Measurements from ENCODE around the gene OSBPL5.

DNA sequence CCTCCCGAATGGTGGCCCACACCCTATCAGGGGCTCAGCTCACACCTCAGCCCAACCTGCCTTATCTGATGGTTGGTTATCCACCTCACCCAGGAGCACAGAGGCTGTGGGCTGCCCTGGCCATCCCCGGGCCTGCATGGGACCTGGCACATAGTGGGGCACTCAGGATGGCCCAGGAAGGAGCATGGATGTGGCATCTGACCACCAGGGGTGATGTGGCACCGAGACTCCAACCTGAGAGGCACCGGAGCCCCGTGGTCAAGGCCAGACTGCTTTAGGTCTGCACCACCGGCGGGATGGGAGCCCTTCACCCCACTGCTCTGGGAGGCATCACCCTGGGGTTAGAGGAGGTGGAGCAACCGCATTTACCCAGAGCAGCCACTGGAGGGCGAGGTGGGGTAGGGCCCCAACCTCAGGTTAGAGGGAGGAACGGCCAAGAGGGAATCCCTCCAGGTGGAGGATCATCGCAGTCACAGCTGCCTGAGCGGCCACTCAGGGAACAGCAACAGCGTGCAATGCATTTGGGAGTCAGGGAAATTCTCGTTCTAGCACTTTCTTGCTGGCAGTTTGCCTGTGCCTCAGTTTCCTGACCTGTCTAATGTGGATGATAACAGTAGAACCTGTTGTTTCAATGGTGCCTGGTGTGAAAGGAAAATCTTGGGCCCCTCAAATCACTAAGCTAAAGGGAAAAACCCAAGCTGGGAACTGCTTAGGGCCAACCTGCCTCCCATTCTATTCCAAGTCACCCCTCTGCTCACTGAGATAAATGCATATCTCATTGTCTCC is 55.0 kb downstream of the OSBPL5 start:
- no peak for TF ChIP-seq EP300 (IDR thresholded peaks at IDR 0.05; ENCODE audit: borderline replicate concordance)
- TF ChIP-seq CREB1 (IDR thresholded peaks at IDR 0.05; ENCODE audit: low read depth) = no peak
- TF ChIP-seq YY1 (IDR thresholded peaks at IDR 0.05; ENCODE audit: low read depth) = no peak

Data from Ishikawa (cell line).